CD4-positive, alpha-beta T cell treated with Interferon alpha-2 for 1 hour (primary cell): ENCODE data around the gene LSM3.
"Not testable (repeated sequence)": the region's sequence is repeated elsewhere in the genome, so short reads cannot be mapped to it uniquely, and the experiment has no call there.

Source experiments
- DNase-seq, 2 donors: peaks; one replicate each; pipeline ENCODE4 v3.0.0-alpha.2; 2020 to 2022

LSM3 gene

GRCh38 chr3:14222900-14223594 is 44.4 kb downstream of the LSM3 start:
- DNase-seq: no peak

GRCh38 chr3:14223595-14223994 is 45.0 kb downstream of the LSM3 start:
- DNase-seq: no peak

GRCh38 chr3:14224895-14225294 is 46.3 kb downstream of the LSM3 start:
- no peak for DNase-seq

- no peak for DNase-seq
Measured at GRCh38 chr3:14225421-14225820, 46.8 kb downstream of the LSM3 start.

GRCh38 chr3:14226351-14226750 is 47.7 kb downstream of the LSM3 start:
- DNase-seq: not testable (repeated sequence)

- no peak for DNase-seq
Measured at GRCh38 chr3:14227856-14228255, 49.2 kb downstream of the LSM3 start.

GRCh38 chr3:14228681-14229470 is 50.3 kb downstream of the LSM3 start:
- DNase-seq: no peak

- DNase-seq: not testable (repeated sequence)
Measured at GRCh38 chr3:14229695-14230094, 51.1 kb downstream of the LSM3 start.

- no peak for DNase-seq
Measured at GRCh38 chr3:14230729-14231128, 52.1 kb downstream of the LSM3 start.

- no peak for DNase-seq
Measured at GRCh38 chr3:14231145-14231990, 52.8 kb downstream of the LSM3 start.

- DNase-seq: no peak
Measured at GRCh38 chr3:14231998-14232501, 53.4 kb downstream of the LSM3 start.

- DNase-seq: no peak
Measured at GRCh38 chr3:14234251-14235002, 55.8 kb downstream of the LSM3 start.

- no peak for DNase-seq
Measured at GRCh38 chr3:14235003-14235911, 56.6 kb downstream of the LSM3 start.

GRCh38 chr3:14235912-14236295 is 57.3 kb downstream of the LSM3 start:
- DNase-seq: no peak

GRCh38 chr3:14236902-14237301 is 58.3 kb downstream of the LSM3 start:
- DNase-seq: no peak

GRCh38 chr3:14237457-14237856 is 58.8 kb downstream of the LSM3 start:
- no peak for DNase-seq

GRCh38 chr3:14238356-14238755 is 59.7 kb downstream of the LSM3 start:
- no peak for DNase-seq

GRCh38 chr3:14238930-14239329 is 60.3 kb downstream of the LSM3 start:
- DNase-seq: no peak

GRCh38 chr3:14239940-14240339 is 61.3 kb downstream of the LSM3 start:
- no peak for DNase-seq

GRCh38 chr3:14240366-14240765 is 61.7 kb downstream of the LSM3 start:
- no peak for DNase-seq

- DNase-seq: no peak
Measured at GRCh38 chr3:14241716-14242115, 63.1 kb downstream of the LSM3 start.
